Hepatocyte (in vitro differentiated cells): ENCODE results near the gene C1R.

Source experiments
- EZH2 ChIP-seq: fragments of 200-600 bp; sonication (generic); IDR thresholded peaks from 2 replicates; pipeline ENCODE4 v1.6.1; 2016; ENCODE audit warnings: antibody characterized with exemption, mild to moderate bottlenecking, borderline replicate concordance
- TF ChIP-seq, protein P1 (sequence below): fragments of 200-600 bp; sonication (generic); IDR thresholded peaks from 2 replicates; pipeline ENCODE4 v1.5.1; 2016; ENCODE audit warnings: antibody characterized with exemption, mild to moderate bottlenecking; ENCODE audit not compliant: poor library complexity

DNA sequence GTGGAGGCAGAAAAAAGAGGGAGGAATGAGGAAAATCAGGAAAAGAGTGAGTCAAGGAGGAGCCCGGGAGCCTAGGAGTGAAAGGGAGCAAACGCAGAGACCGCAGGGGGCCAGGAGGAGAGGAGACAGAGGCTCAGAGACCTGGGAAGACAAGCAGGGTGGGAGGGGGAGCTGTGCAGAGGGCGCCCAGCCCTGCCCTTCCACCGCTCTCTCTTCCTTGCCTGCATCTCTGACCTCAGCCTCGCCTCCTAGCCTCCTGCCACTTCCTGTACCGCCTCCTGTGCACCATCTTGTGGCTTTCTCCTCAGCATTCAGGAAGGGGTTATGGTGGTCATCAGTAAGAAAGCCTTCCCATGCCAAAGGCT, 39.2 kb upstream of the C1R start:
- TF ChIP-seq EZH2, result no peak
- TF ChIP-seq, protein P1, sequence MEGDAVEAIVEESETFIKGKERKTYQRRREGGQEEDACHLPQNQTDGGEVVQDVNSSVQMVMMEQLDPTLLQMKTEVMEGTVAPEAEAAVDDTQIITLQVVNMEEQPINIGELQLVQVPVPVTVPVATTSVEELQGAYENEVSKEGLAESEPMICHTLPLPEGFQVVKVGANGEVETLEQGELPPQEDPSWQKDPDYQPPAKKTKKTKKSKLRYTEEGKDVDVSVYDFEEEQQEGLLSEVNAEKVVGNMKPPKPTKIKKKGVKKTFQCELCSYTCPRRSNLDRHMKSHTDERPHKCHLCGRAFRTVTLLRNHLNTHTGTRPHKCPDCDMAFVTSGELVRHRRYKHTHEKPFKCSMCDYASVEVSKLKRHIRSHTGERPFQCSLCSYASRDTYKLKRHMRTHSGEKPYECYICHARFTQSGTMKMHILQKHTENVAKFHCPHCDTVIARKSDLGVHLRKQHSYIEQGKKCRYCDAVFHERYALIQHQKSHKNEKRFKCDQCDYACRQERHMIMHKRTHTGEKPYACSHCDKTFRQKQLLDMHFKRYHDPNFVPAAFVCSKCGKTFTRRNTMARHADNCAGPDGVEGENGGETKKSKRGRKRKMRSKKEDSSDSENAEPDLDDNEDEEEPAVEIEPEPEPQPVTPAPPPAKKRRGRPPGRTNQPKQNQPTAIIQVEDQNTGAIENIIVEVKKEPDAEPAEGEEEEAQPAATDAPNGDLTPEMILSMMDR, result no peak
